K562 (cell line): Measurements from ENCODE around the gene RPL7L1. TPM values are rescaled to one million over a fixed set of nuclear protein-coding genes. Genes with fewer than 3 reads are reported as not detected.

ENCODE experiments used
- CBFA2T3 ChIP-seq: fragments of 450-650 bp; IDR thresholded peaks from 2 replicates; pipeline ENCODE4 v1.6.1; 2017
- FIP1L1 ChIP-seq: fragments of 200-400 bp; formaldehyde crosslinking; IDR thresholded peaks from 2 replicates; pipeline ENCODE4 v1.6.1; 2018; ENCODE audit warnings: mild to moderate bottlenecking, low read depth, low read length; ENCODE audit not compliant: poor library complexity, severe bottlenecking
- JUND ChIP-seq, 2 experiments: IDR thresholded peaks; 2 replicates in 1 of 2; 3 replicates in 1 of 2; pipeline ENCODE4 v1.6.1; 2011; ENCODE audit warnings: borderline replicate concordance in 2 of 2, low read depth in 2 of 2, low read length in 2 of 2, improper control_type of control experiment in 1 of 2, missing biosample characterization in 1 of 2, missing genetic modification characterization in 1 of 2, missing genetic modification reagents in 1 of 2
- KAT2B ChIP-seq: IDR thresholded peaks from one replicate; pipeline ENCODE4 v1.6.1; 2012; ENCODE audit warnings: low read depth, mild to moderate bottlenecking, control low read depth, inconsistent platforms, low read length, moderate library complexity
- LCOR ChIP-seq: sonication (generic); formaldehyde crosslinking; IDR thresholded peaks from 2 replicates; pipeline ENCODE4 v1.8.0; 2022; ENCODE audit warnings: mild to moderate bottlenecking, missing genetic modification reagents
- MECOM ChIP-seq: fragments of 250-450 bp; sonication (Bioruptor Pico); IDR thresholded peaks from 2 replicates; pipeline ENCODE4 v1.8.0; 2022; ENCODE audit warnings: inconsistent platforms
- MYNN ChIP-seq, 2 experiments: sonication (generic); formaldehyde crosslinking in 1 of 2; IDR thresholded peaks; 2 replicates each; pipeline versions ENCODE4 v1.5.0 to v1.6.1; 2016 to 2020; ENCODE audit warnings: antibody characterized with exemption in 1 of 2, missing genetic modification reagents in 1 of 2
- NEUROD1 ChIP-seq: fragments of 150-350 bp; IDR thresholded peaks from 2 replicates; pipeline ENCODE4 v1.6.1; 2014; ENCODE audit warnings: borderline replicate concordance, low read length, low read depth; ENCODE audit not compliant: partially characterized antibody
- NONO ChIP-seq, 2 experiments: fragments of 200-400 bp in 1 of 2; fragments of 450-650 bp in 1 of 2; formaldehyde crosslinking in 1 of 2; IDR thresholded peaks; 2 replicates each; pipeline ENCODE4 v1.6.1; 2017; ENCODE audit warnings: low read depth in 2 of 2, mild to moderate bottlenecking in 2 of 2, moderate library complexity in 2 of 2, low read length in 1 of 2
- POLR3G ChIP-seq: IDR thresholded peaks from 2 replicates; pipeline ENCODE4 v1.6.1; 2011; ENCODE audit not compliant: insufficient read length, insufficient replicate concordance; ENCODE audit errors: extremely low read depth
- ZBED1 ChIP-seq: IDR thresholded peaks from 2 replicates; pipeline ENCODE4 v1.6.1; 2014
- ZNF408 ChIP-seq: fragments of 250-450 bp; sonication (Bioruptor Pico); IDR thresholded peaks from 2 replicates; pipeline ENCODE4 v1.4.0; 2020; ENCODE audit warnings: low read depth, mild to moderate bottlenecking, moderate library complexity
- ZNF699 ChIP-seq: fragments of 250-450 bp; sonication (Bioruptor Pico); IDR thresholded peaks from 2 replicates; pipeline ENCODE4 v1.8.0; 2021; ENCODE audit warnings: mild to moderate bottlenecking, moderate library complexity; ENCODE audit not compliant: insufficient replicate concordance
- polyA plus RNA-seq, 8 experiments: library from polyadenylated mRNA; depleted of rRNA in 4 of 8; stranded (reverse) in 5 of 8; unstranded in 3 of 8; fragments of >200 nt; fragmentation: Nextera tagmentation in 2 of 8; fragmentation: Illumina TruSeq in 1 of 8; extraction: Ambion mirVana in 2 of 8; extraction: Trizol in 1 of 8; gene quantifications; 2 replicates each; pipeline versions ENCODE4 v1.2.1 to v1.2.3, GENCODE V29; 2011 to 2014; ENCODE audit warnings: inconsistent platforms in 1 of 8, missing spikeins in 1 of 8
- total RNA-seq, 7 experiments: library from RNA; depleted of rRNA in 6 of 7; stranded (reverse); fragments of >200 nt in 6 of 7; fragmentation: Illumina TruSeq in 2 of 7; extraction: Trizol in 2 of 7; gene quantifications; 2 replicates each; pipeline versions ENCODE4 v1.2.1 to v1.2.3, GENCODE V29; 2011 to 2021; ENCODE audit warnings: low replicate concordance in 1 of 7
- TF ChIP-seq, protein P1 (sequence below): fragments of 250-450 bp; sonication (Bioruptor Pico); IDR thresholded peaks from 2 replicates; pipeline ENCODE4 v1.8.0; 2021; ENCODE audit warnings: mild to moderate bottlenecking, moderate library complexity
- TF ChIP-seq, protein P2 (sequence below), 2 experiments: fragments of 450-650 bp in 1 of 2; sonication (generic) in 1 of 2; formaldehyde crosslinking in 1 of 2; IDR thresholded peaks in 1 of 2; conservative IDR thresholded peaks in 1 of 2; 2 replicates each; pipeline versions ENCODE4 v1.6.1 to v1.8.1; 2016 to 2023; ENCODE audit warnings: mild to moderate bottlenecking in 2 of 2, moderate library complexity in 2 of 2, inconsistent platforms in 1 of 2, missing genetic modification reagents in 1 of 2
- TF ChIP-seq, protein P3 (sequence below): fragments of 450-650 bp; IDR thresholded peaks from 2 replicates; pipeline ENCODE4 v1.6.1; 2016; ENCODE audit warnings: borderline replicate concordance
- TF ChIP-seq, protein P4 (sequence below): IDR thresholded peaks from 2 replicates; pipeline ENCODE4 v1.6.1; 2014; ENCODE audit warnings: antibody characterized with exemption
- TF ChIP-seq, protein P5 (sequence below): sonication (generic); IDR thresholded peaks from 2 replicates; pipeline ENCODE4 v1.6.1; 2016
- TF ChIP-seq, protein P6 (sequence below): fragments of 450-650 bp; formaldehyde crosslinking; IDR thresholded peaks from 2 replicates; pipeline ENCODE4 v1.4.0; 2022; ENCODE audit warnings: missing genetic modification characterization

Gene RPL7L1
- total and polyA plus RNA-seq, 9 of the 15 experiments (the other 6 are each of a cell fraction or from before 2014, with no cell fraction given) = 129 to 259 (median 164) TPM

DNA sequence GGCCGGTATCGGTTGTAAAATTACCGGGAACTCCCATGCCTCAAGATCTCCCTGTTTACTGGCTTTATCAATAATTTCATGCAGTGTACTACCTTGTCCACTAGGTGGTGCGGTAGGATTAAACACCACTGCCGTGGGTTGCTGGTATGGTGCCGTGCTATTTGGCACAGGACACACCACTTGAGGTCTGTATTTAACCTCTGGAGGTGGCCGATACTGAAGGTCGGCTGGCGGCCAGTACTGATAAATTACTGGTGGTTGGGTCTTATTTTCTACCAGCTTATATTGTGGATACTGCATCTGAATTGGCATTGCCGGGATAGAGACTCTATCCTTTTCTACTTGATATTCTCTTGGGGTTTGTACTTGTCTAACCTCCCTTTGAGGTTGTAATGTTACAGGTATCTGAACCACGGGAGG is 22.1 kb downstream of the RPL7L1 start (continued):
- no peak for TF ChIP-seq ZNF408
- TF ChIP-seq, protein P1, sequence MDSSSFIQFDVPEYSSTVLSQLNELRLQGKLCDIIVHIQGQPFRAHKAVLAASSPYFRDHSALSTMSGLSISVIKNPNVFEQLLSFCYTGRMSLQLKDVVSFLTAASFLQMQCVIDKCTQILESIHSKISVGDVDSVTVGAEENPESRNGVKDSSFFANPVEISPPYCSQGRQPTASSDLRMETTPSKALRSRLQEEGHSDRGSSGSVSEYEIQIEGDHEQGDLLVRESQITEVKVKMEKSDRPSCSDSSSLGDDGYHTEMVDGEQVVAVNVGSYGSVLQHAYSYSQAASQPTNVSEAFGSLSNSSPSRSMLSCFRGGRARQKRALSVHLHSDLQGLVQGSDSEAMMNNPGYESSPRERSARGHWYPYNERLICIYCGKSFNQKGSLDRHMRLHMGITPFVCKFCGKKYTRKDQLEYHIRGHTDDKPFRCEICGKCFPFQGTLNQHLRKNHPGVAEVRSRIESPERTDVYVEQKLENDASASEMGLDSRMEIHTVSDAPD (CRISPR knock-in tag) = no peak
- TF ChIP-seq, protein P2, sequence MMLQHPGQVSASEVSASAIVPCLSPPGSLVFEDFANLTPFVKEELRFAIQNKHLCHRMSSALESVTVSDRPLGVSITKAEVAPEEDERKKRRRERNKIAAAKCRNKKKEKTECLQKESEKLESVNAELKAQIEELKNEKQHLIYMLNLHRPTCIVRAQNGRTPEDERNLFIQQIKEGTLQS (IDR thresholded peaks at IDR 0.05) = no peak
- TF ChIP-seq, protein P2 (CRISPR knock-in tag; conservative IDR thresholded peaks at IDR 0.05) = no peak
- peak in 1 of 2 experiments; percentile 61; a peak in 1 of 4 replicates for TF ChIP-seq NONO (IDR thresholded peaks at IDR 0.05; ENCODE audit: low read depth in 2 of 2, low read length in 1 of 2)
- TF ChIP-seq, protein P3, sequence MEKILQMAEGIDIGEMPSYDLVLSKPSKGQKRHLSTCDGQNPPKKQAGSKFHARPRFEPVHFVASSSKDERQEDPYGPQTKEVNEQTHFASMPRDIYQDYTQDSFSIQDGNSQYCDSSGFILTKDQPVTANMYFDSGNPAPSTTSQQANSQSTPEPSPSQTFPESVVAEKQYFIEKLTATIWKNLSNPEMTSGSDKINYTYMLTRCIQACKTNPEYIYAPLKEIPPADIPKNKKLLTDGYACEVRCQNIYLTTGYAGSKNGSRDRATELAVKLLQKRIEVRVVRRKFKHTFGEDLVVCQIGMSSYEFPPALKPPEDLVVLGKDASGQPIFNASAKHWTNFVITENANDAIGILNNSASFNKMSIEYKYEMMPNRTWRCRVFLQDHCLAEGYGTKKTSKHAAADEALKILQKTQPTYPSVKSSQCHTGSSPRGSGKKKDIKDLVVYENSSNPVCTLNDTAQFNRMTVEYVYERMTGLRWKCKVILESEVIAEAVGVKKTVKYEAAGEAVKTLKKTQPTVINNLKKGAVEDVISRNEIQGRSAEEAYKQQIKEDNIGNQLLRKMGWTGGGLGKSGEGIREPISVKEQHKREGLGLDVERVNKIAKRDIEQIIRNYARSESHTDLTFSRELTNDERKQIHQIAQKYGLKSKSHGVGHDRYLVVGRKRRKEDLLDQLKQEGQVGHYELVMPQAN = no peak
- TF ChIP-seq ZNF699 (CRISPR knock-in tag) = no peak
- peak; percentile 64 for TF ChIP-seq CBFA2T3
- TF ChIP-seq, protein P4, sequence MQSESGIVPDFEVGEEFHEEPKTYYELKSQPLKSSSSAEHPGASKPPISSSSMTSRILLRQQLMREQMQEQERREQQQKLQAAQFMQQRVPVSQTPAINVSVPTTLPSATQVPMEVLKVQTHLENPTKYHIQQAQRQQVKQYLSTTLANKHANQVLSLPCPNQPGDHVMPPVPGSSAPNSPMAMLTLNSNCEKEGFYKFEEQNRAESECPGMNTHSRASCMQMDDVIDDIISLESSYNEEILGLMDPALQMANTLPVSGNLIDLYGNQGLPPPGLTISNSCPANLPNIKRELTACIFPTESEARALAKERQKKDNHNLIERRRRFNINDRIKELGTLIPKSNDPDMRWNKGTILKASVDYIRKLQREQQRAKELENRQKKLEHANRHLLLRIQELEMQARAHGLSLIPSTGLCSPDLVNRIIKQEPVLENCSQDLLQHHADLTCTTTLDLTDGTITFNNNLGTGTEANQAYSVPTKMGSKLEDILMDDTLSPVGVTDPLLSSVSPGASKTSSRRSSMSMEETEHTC = no peak
- no peak for TF ChIP-seq KAT2B
- TF ChIP-seq, protein P5, sequence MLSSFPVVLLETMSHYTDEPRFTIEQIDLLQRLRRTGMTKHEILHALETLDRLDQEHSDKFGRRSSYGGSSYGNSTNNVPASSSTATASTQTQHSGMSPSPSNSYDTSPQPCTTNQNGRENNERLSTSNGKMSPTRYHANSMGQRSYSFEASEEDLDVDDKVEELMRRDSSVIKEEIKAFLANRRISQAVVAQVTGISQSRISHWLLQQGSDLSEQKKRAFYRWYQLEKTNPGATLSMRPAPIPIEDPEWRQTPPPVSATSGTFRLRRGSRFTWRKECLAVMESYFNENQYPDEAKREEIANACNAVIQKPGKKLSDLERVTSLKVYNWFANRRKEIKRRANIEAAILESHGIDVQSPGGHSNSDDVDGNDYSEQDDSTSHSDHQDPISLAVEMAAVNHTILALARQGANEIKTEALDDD = no peak
- no peak for TF ChIP-seq ZBED1
- no peak for TF ChIP-seq MECOM (CRISPR knock-in tag)
- TF ChIP-seq MYNN (IDR thresholded peaks at IDR 0.05) = no peak; the same call in 1 of the 2 replicates
- no peak for TF ChIP-seq MYNN (CRISPR knock-in tag; IDR thresholded peaks at IDR 0.05)
- no peak for TF ChIP-seq POLR3G
- no peak for TF ChIP-seq NEUROD1
- no peak for TF ChIP-seq FIP1L1
- TF ChIP-seq, protein P6, sequence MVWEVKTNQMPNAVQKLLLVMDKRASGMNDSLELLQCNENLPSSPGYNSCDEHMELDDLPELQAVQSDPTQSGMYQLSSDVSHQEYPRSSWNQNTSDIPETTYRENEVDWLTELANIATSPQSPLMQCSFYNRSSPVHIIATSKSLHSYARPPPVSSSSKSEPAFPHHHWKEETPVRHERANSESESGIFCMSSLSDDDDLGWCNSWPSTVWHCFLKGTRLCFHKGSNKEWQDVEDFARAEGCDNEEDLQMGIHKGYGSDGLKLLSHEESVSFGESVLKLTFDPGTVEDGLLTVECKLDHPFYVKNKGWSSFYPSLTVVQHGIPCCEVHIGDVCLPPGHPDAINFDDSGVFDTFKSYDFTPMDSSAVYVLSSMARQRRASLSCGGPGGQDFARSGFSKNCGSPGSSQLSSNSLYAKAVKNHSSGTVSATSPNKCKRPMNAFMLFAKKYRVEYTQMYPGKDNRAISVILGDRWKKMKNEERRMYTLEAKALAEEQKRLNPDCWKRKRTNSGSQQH (CRISPR knock-in tag) = no peak
- 0 out of 2 replicates have a peak, but pooled peaks have one; percentile 21 for TF ChIP-seq LCOR
- peak; percentile 47; the same call in 1 of the 2 replicates for TF ChIP-seq JUND (IDR thresholded peaks at IDR 0.05; ENCODE audit: borderline replicate concordance, low read depth, low read length)
- 0 out of 3 replicates have a peak, but pooled peaks have one; percentile 21 for TF ChIP-seq JUND (tag; IDR thresholded peaks at IDR 0.05; ENCODE audit: borderline replicate concordance, low read depth, low read length)
